A549 (cell line): ENCODE results near the gene FAM24B. TPM values are rescaled to one million over a fixed set of nuclear protein-coding genes. Genes with fewer than 3 reads are reported as not detected.
"Not testable (repeated sequence)": the region's sequence is repeated elsewhere in the genome, so short reads cannot be mapped to it uniquely, and the experiment has no call there.

Source experiments
- ATAC-seq, 2 experiments: fragments of 200-7000 bp in 1 of 2; fragments of >200 bp in 1 of 2; cut with Nextera tagmentation in 1 of 2; cut with Tn5 transposase in 1 of 2; 3 replicates each; pipeline versions ENCODE4 v1.8.0 to v1.9.1; 2018 to 2020; ENCODE audit warnings: mild to moderate bottlenecking in 1 of 2, moderate library complexity in 1 of 2
- CTCF ChIA-PET: fragments of 300-600 bp; sonication (Branson Sonifier 250); formaldehyde crosslinking; extraction: SDS; loops from one replicate; lab custom pipeline; 2021; ENCODE audit warnings: antibody characterized with exemption, inconsistent platforms; lab: Yijun Ruan, JAX
- POLR2A ChIA-PET: fragments of 350-600 bp; formaldehyde crosslinking; extraction: SDS; loops from one replicate; lab custom pipeline; 2021; ENCODE audit warnings: antibody characterized with exemption, inconsistent platforms; lab: Yijun Ruan, JAX
- DNase-seq, 2 experiments: peaks; one replicate each; pipeline versions ENCODE4 v3.0.0 to v3.0.0-alpha.2; 2011 to 2016; ENCODE audit warnings: low read depth in 1 of 2, low spot score in 1 of 2
- FAIRE-seq: peaks from 2 replicates; lab custom pipeline; 2011; peaks lifted over from hg19 to GRCh38; lab: Jason Lieb, UNC
- H3K27ac ChIP-seq, 2 experiments: fragments of >200 bp; sonication (Bioruptor Twin); formaldehyde crosslinking; 3 replicates each; pipeline ENCODE4 v1.5.1; 2016 to 2017
- H3K4me1 ChIP-seq: fragments of >200 bp; sonication (Bioruptor Twin); formaldehyde crosslinking; 3 replicates; pipeline ENCODE4 v1.6.1; 2016
- H3K4me2 ChIP-seq: fragments of >200 bp; sonication (Bioruptor Twin); formaldehyde crosslinking; 3 replicates; pipeline ENCODE4 v1.6.1; 2016
- H3K4me3 ChIP-seq: fragments of >200 bp; sonication (Bioruptor Twin); formaldehyde crosslinking; 3 replicates; pipeline ENCODE4 v1.5.1; 2016
- H3K9me3 ChIP-seq: fragments of >200 bp; sonication (Bioruptor Twin); formaldehyde crosslinking; 3 replicates; pipeline ENCODE4 v1.6.1; 2016
- BHLHE40 ChIP-seq: IDR thresholded peaks from 2 replicates; pipeline ENCODE4 v1.6.1; 2012; ENCODE audit warnings: low read depth, low read length, inconsistent platforms
- CHD4 ChIP-seq: fragments of 200-600 bp; sonication (generic); IDR thresholded peaks from 2 replicates; pipeline ENCODE4 v1.6.1; 2016; ENCODE audit warnings: antibody characterized with exemption, mild to moderate bottlenecking, borderline replicate concordance
- CTCF ChIP-seq: fragments of >200 bp; sonication (Bioruptor Twin); formaldehyde crosslinking; IDR thresholded peaks from 3 replicates; pipeline ENCODE4 v1.5.1; 2016
- HMGXB4 ChIP-seq: fragments of 250-450 bp; sonication (Bioruptor Pico); IDR thresholded peaks from 2 replicates; pipeline ENCODE4 v1.5.0; 2021; ENCODE audit warnings: mild to moderate bottlenecking, moderate library complexity, borderline replicate concordance
- JUN ChIP-seq, 2 experiments: fragments of >200 bp; sonication (Bioruptor Twin); formaldehyde crosslinking; IDR thresholded peaks; 2 replicates in 1 of 2; 3 replicates in 1 of 2; pipeline ENCODE4 v1.6.1; 2016 to 2017
- MAX ChIP-seq: IDR thresholded peaks from 2 replicates; pipeline ENCODE4 v1.6.1; 2012
- NR3C1 ChIP-seq: fragments of >200 bp; sonication (Bioruptor Twin); formaldehyde crosslinking; IDR thresholded peaks from 3 replicates; pipeline ENCODE4 v1.6.1; 2017
- RAD21 ChIP-seq, 2 experiments: fragments of >200 bp in 1 of 2; sonication (Bioruptor Twin) in 1 of 2; formaldehyde crosslinking in 1 of 2; IDR thresholded peaks in 1 of 2; conservative IDR thresholded peaks in 1 of 2; 2 replicates in 1 of 2; 3 replicates in 1 of 2; pipeline ENCODE4 v1.6.1; 2012 to 2018; ENCODE audit warnings: inconsistent platforms in 1 of 2
- USF2 ChIP-seq: fragments of 450-650 bp; IDR thresholded peaks from 2 replicates; pipeline ENCODE4 v1.6.1; 2014; ENCODE audit warnings: antibody characterized with exemption
- ZFP36 ChIP-seq: fragments of 450-650 bp; IDR thresholded peaks from 2 replicates; pipeline ENCODE4 v1.6.1; 2014; ENCODE audit warnings: borderline replicate concordance; ENCODE audit not compliant: partially characterized antibody
- ZSCAN20 ChIP-seq: fragments of 250-450 bp; sonication (Bioruptor Pico); IDR thresholded peaks from 2 replicates; pipeline ENCODE4 v1.8.0; 2022; ENCODE audit warnings: mild to moderate bottlenecking, moderate library complexity
- WGBS: methylation state at CpG from one replicate; pipeline ENCODE4 v1.1.6; 2017; ENCODE audit errors: missing lambda C conversion rate; 5-methylcytosine and 5-hydroxymethylcytosine counted together
- polyA plus RNA-seq, 4 experiments: library from polyadenylated mRNA; depleted of rRNA in 3 of 4; stranded (reverse); fragments of >200 nt; fragmentation: RNase III in 1 of 4; extraction: RNeasy Plus Mini Kit Qiagen cat#74134 plus additional on column Dnase treatment in 1 of 4; gene quantifications; 2 replicates in 3 of 4; 3 replicates in 1 of 4; pipeline ENCODE4 v1.2.3, GENCODE V29; 2011 to 2017

The FAM24B gene
- polyA plus RNA-seq, 2 of the 4 experiments (the other 2 are of a cell fraction) = 15.6 to 27.6 TPM

GRCh38 chr10:122903861-122904260, 24.5 kb upstream of the FAM24B start:
- H3K4me2 ChIP-seq, FAIRE-seq, POLR2A ChIA-PET, DNase-seq, H3K4me3 ChIP-seq, H3K27ac ChIP-seq, H3K4me1 ChIP-seq: not testable (repeated sequence)
- TF ChIP-seq USF2 = peak; percentile 33; the same call in 1 of the 2 replicates
- TF ChIP-seq, all 56 proteins: peak for 1; not testable (repeated sequence) for 55
- CTCF ChIA-PET, H3K9me3 ChIP-seq, ATAC-seq: not testable (repeated sequence)
- WGBS = 53% methylated on average over 4 of the region's 4 CpGs

GRCh38 chr10:122894261-122894944, 15.0 kb upstream of the FAM24B start:
- TF ChIP-seq CTCF (no peak), ZFP36 (no peak)
- Histone ChIP-seq H3K27ac (no peak overlapping the region), H3K4me2 (no peak overlapping the region), H3K9me3 (no peaks in the 10 kb centered on the region), H3K4me1 (no peaks in the 10 kb centered on the region), H3K4me3 (no peak overlapping the region)
- no peak for ATAC-seq
- no peak for DNase-seq
- ChIA-PET POLR2A (interaction anchor here (0.6 kb wide), 1 partner anchor 14 kb away, joined by 3 read pairs; no protein-coding TSS in a partner anchor), CTCF (no interaction called here)
- 88% methylated on average over 5 of the region's 5 CpGs for WGBS
- no peak for FAIRE-seq

- Histone ChIP-seq H3K27ac (no peak overlapping the region), H3K4me3 (no peak overlapping the region), H3K9me3 (no peaks in the 10 kb centered on the region), H3K4me1 (peaks cover 7% of the 10 kb centered on the region; the same call in 2 of the 3 replicates), H3K4me2 (no peak overlapping the region)
- ChIA-PET CTCF (no interaction called here), POLR2A (no interaction called here)
- DNase-seq (no peak), ATAC-seq (no peak), FAIRE-seq (no peak)
- TF ChIP-seq MAX = no peak
- no peak for TF ChIP-seq NR3C1
- no peak for TF ChIP-seq CHD4
- TF ChIP-seq ZSCAN20 (CRISPR knock-in tag) = no peak
- no peak for TF ChIP-seq HMGXB4
- TF ChIP-seq JUN (IDR thresholded peaks at IDR 0.05) = no peak
- TF ChIP-seq CTCF = no peak
- TF ChIP-seq RAD21 (conservative IDR thresholded peaks at IDR 0.05 in 1 of 2, IDR thresholded peaks at IDR 0.05 in 1 of 2) = no peak
- TF ChIP-seq BHLHE40 = no peak
- WGBS = 100% methylated on average over 1 of the region's 1 CpG
Observed at GRCh38 chr10:122884166-122884565, 4.8 kb upstream of the FAM24B start.
